Kidney glomerular epithelial cell (primary cell): Measurements from ENCODE around the gene SMAD5.

Experiments used
- DNase-seq: peaks from one replicate; lab custom pipeline; 2025; lab: John Stamatoyannopoulos, UW

SMAD5 gene

DNA sequence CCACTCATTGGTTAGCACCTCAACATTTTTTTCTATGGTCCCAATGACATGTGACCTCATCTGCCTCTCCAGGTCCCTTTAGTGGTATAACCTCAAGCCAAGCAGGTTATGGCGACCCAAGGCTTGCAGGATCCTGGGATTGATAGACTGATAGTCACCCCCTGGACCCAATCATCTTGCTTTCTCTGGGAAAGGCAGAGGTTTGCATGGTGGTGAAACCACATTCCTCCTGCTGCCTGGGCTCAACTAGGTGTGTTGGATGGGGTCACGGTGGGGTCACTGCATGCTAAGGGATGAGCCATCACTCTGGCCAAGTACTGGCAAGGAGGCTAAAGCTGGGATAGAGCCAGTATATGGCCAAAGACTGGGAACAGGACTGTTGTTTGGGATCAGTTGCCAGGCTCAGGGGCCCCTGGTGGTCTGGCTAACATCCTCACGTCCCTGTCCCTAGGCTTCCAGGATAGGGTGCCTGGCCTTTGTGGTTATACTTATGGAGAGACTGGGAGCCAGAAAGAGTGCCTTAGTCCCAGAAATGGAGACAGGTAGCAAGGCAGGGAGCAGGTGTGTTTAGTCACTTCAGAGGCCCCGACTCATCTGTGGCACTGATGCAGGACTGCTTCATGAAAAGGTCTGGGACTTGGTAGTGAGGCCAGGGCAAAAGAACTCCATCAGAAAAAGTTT, 65.0 kb downstream of the SMAD5 start:
- DNase-seq, result no peak

DNA sequence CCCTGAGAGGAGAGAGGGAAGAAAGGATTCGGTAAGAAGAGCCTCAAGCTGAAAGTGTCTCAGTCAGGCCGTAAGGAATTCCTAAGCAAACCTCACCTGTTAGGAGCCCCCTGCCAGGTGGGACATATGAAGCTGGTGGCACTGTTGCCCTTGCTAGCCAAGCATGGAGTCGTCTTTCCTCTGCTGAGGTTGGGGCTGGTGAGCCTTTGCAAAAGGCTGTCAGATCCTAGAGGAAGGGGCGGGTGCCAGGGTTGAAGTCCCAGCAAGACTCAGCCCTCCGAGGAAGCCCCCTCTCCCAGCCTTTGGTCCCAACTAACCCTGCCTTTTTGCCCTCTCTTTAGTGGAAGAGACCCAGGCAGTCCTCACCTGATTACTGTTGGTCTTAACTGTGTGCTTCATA, 65.8 kb downstream of the SMAD5 start:
- no peak for DNase-seq

DNA sequence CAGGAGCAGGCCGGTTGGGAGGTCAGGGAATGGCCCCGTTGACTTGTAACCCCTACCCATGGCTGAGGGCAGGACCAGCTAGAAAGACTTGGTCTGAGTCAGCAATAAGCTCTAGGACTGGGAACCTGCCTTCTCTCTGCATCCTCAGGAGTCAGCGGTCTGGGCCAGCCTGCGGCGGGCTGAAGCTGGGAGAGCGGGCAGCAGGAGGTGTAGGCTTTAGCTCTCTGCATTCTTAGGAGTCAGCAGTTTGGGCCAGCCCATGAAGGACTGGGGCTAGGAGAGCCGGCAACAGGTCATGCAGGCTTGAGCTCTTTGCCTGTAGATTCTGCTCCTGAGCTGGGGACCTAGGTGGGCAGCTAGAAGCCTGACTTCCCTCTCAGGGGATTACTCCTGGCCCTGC, 66.8 kb downstream of the SMAD5 start:
- no peak for DNase-seq

DNA sequence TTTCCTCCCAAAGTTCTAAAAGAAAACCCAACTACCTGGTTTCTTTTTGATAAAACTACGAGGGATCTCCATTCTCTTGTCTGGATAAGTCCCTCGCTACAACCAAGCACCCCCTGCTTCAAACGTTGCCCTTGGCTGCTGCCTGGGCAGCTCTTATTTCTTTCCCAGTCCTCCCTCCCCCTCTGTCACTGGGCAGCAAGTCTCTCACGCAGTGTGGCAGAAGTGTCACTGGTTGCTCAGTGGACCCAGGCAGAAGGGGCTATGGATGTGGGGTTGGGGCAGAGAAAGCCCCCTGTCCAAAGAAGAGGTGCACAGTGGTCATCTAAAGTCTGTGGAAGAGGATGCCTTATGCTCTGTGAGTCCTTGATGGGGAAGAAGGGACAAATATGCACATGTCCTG, 67.5 kb downstream of the SMAD5 start:
- DNase-seq, result no peak

DNA sequence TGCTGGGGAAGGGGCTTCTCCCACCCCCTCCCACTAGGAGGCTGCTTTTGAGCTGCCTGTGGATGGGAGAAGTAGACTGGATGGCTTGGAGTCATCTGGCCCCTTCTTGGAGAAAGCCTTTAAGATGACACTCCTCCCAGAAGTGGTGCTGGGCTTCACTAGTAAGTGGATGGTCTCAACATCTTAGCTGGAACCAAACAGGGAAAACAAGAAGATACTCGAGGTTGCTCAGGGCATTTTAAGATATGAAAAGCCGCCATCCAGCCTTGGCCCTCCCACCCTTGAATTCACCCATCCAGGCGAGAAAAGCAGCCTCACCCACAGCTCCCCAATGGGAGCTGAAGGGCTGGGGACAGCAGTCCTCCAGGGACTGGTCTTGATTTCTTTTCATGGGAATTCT, 68.1 kb downstream of the SMAD5 start:
- DNase-seq, result no peak

DNA sequence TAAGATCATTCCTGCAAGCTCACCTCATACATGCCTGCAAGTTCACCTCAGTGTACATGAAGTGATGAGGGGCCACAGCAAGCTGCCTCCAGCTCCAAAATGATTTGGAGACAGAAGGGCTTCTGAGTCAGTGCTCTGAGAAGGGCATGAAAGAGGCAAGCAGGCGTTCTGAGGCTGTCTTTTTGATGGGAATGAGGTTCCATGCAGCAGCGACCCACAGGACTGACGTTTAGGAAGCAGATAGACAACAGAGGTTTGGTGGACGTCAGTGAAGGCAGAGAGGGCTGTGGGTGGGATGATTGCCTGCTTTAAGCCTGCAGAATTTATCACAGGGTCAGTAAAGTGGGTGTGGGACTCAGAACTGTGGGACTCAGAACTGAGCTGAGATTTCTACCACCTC, 69.2 kb downstream of the SMAD5 start:
- no peak for DNase-seq

DNA sequence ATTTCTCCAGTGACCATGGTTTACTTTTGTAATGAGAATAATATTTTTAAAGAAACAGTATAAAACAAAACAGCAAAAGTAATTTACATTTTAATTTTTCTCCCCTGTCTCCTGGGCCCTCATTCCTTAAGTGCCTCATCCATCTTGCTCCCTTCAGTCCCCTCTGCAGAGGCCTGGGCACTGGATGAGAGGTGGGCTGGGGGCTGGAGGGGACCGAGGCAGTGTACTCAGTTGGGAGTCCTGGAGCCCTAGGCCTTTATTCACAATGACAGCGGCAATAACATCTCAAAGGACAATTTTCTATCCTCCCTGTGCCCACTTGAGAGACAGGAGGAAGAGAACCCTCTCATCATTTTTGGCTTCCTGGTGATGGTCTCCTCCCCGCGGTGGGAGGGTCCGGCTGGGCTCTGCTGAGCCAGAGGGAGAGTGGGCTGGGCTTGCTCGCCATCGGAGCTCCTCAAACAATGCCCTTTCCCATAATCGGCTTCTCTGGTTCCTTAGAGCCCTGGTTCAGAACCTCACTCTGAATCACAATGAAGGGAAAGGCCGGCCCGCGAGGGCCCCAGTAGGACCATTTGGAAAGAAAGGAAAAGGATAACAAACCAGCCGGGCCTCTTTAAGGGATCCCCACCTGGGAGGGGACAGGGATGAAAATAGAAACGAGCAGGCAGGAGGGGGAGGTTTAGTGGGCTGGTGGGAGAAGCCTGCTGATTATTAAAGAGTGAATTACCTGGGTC, 70.0 kb downstream of the SMAD5 start:
- DNase-seq, result no peak

DNA sequence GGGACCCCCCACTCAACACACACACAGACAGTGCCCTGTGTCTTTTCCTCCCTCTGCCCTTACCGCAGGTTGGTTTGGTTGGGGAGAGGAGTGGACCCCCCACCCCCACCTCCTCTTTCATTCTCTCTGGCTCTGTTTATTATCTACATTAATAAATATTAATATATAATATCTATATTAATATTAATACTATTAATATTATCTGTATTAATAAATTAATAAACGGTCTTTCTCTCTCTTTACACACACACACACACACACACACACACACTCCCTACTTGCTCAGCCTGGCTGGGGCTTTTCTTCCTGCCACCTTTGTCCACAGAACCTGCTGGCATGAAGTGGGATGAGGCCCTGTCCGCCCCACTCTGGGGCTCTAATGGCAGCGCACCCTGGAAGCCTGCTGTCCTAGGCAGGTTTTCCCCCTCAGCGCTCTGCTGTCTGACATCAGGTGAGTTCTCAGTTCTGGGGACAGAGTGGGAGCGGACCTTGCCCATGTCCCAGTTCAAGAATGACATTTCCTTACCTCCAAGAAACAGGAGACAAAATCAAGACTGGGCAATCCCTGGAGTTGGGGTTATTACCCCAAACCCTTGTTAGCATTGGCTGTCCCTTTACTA, 70.8 kb downstream of the SMAD5 start:
- no peak for DNase-seq

DNA sequence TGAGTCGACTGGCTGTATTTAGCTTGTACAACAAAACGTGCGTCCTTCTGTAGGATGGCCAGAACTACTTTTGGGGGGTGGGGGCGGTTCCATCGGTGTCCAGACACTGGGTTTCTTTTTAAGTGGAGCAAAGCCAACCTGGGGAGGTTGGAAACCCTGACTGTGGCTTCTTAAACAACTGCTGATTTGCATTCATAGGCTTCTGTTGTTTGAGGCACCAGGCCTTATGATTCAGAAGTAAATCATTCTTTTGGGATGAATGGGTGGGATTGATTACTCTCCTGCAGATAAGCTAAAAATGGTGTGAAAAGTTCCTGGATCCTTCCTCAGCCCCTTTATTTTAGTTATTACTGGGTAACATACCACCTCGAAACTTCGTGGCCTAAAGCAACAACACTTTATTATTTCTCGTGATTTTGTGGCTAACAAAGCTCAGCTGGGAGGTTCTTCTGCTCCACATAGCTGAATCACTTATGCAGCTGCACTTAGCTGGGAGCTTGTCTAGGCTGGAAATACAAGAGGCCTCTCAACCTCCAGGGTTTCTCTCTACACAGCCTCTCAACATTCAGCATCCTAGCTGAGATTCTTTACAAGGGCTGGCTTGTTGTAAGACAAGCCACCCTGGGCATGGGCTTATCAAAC, 72.5 kb downstream of the SMAD5 start:
- DNase-seq, result no peak

DNA sequence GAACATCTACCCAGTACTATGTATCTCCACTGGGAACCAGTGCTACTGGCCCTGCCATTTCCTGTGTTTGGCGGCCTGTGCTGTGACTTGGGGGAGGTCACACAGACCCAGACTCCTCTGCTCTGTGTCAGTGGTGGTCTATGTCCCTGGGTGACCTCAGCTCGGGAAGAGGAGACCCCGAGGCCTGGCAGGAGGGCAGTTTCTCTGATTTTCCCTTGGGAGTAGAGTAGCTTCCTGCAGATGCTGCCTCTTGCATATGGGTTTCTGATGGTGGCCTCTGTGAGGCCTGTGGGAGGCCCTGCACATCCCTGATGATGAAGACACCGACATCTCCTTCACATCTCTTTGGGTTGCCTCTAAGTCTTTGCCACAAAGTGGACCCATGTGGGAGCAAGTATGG, 73.3 kb downstream of the SMAD5 start:
- DNase-seq, result no peak

DNA sequence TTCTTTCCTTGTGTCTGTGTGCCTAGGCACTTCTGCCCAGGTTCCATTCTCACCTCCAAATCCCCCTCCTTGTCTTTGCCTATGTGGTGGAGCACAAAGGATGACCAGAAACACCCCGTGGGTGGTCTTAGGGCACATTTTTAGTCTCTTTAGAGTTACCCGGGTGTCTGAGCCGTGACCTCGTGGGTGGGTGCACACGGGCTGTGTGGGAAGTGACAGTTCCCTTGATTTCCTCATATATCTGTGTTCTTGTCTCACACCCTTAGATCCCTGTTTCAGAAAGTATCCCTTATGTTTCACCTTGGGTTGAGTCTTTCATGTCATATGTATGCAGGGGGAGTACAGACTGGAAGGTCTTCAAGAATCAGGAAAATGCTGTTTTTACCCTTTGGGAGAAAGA, 73.7 kb downstream of the SMAD5 start:
- no peak for DNase-seq

DNA sequence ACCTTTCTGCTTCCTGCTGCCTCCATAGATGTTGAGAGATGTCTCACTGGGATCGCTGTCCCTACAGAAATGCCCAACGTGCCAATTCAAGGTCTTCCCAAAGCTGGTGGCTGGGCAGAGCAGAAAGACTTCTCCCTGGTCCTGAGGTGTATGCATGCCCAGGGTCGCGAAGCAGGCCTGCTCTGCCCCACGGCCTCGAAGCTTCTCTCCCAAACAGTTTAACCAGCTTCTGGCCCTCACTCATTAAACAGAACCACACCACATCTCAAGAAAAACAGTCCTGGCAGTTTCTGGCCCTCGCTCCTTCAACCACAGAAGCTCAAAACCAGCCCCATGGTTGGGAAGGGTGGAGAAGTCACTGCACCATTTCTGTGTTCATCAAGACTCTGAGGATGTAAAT, 75.0 kb downstream of the SMAD5 start:
- DNase-seq, result no peak

DNA sequence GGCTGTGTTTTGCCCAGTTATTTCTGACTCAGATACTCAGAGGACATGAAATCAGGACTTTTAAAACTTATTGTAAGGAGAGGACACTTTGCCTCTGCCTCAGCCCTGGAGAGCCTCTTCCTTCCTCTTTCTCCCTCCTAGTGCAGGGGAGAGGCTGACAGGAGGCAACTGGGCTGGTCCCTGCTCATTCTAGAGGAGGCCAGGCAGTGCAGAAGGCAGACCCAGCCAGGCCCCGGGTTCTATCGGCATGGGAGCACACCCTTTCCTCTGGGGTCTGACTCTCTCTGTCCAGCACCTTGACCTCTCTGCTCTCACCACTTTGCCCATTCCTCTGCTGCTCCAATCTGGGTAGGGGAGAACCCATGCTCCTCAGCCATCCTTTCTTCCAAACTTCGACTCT, 76.3 kb downstream of the SMAD5 start:
- DNase-seq, result no peak

DNA sequence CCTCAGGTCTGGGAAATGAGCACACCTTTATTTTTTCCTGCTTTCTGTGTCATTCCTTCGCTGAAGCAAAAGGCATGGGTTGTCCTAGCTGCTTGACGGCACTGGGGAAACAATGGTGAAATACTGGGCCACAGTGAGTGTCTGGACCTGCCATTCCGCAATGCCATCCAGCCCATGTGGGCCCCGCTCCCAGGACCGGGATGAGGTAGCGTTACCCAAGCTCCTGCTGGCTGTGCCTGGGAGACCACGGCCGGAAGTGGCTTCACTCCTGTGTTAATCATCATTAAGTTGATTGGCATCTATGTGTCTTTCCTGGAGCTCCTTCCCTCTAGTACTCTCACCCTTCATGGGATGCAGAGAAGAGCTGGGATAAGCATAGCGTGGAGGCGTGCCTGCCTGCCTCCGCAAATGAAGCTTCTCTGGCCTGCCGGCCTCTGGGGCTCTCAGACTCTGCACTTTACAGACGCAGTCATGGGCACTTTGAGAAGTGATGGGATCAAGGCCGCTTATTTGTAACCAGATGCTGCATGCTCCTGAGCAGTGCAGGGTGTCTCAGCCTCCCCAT, 76.8 kb downstream of the SMAD5 start:
- DNase-seq, result no peak

DNA sequence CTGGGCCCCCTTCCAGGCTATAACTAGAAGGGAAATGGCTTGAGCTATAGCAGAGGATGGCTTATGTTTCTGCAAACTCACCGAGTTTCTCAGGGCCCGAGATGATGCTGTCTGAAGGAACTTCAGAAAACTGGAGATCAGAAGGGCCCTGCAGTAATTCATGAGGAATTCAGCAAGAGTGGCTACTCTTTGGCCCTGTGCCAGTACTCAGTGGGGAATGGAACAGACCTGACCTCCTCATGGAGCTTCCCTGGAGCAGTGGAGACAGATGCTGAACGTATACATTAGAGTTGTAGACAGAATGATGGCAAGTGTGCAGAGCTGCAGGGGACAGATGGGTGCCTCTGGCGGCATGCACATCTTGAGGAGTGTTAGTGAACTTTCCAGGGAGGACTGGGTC, 77.6 kb downstream of the SMAD5 start:
- no peak for DNase-seq

DNA sequence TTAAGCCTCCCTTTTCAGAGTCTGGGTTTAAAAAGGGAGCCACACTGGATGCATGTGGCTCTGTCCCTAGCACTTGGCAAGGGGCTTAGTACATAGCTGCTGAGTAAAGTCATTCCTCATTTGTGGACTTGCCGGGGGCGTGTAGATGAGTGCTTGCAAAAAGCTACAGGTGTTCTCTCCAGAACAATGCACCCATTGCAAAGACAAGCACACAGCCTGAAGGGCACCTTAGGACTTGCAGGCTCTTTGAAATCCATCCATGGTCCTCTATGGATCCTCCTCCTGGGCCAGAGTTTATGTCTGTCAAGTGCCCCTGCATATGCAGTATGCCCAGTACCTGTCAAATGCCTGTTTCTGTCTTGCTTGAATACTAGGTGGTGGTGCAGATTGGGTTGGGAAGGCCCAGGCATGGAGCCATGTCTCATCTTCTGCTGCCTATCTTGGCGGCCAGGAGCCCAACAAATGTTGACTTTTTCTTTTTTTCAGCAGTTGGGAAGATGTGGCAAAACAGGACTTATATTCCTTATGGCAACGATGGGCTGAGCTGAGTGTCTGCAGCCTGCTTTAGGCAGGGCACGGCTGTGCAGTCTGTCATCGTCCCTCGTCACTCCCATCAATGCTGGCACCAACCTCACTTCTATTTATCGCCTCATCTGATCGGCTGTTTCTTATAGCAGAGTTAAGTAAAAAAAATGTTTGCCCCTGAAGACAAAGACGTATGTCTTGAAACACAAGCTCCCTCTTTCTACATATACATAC, 78.8 kb downstream of the SMAD5 start:
- no peak for DNase-seq

DNA sequence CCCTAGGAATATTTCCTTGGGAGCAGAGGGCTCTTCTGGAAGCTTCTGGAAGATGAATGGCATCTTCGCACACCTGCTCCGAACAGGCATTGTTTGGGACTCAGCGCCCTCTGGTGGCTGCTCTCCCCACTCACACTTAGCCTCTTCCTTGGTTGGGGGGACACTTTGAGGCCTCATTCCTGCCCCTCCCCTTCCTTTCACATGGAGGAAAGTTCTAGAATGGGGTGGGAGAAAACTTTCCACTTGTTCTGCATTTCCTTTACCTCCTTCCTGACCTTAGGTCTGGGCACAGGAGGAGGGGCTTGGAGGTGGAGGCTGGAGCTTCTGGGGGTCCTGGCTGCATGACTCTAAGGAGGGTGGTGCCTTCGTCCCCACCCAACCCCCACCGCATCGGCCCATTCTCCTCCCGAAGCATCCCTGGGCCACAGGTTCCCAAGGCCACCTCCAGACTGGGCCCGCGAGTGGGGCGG, 79.6 kb downstream of the SMAD5 start:
- DNase-seq, result peak; percentile 37

DNA sequence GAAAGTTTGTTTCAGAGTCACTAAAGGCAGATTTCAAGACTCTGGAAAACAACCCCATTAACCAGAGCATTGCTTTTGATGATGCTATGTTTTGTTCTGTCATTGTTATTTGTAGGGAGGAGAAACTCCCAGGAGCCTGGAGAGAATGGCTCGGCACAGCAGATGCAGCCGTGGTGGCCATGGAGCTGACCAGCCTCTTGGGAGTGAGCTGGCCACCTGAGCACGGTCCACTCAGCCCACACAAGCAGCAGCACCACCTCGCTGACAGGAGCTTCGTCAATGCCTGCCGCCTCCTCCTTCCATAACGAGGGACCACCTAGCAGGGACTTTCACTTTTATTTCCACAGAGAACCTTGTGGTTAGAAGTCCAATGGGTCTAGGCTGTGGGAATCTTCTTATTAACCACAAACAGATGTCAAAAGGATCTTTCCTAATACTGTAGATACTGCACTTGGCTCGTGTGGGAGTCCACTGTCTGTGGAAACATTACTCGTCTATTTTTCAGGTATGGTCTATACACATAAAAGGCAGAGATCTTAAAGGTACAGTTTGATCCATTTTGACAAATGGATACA, 81.4 kb downstream of the SMAD5 start:
- DNase-seq, result no peak

DNA sequence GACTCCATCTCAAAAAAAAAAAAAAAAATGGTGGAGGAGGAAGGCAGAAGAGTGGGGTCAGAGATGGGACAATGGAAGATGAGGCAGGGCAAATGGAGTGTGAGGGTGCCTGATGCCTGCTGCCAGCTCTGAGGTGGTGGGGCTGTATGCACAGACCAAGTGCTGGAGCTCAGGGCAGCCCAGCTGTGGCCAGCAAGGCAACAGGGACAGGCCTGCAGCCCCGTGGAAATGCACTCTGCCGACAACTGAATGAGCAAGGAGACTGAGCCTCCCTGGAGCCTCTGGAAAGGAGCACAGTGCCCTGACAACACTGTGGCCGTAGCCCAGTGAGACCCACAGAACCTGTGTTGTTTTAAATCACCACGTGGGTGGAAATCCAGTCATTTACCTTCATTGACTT, 83.2 kb downstream of the SMAD5 start:
- DNase-seq, result no peak

DNA sequence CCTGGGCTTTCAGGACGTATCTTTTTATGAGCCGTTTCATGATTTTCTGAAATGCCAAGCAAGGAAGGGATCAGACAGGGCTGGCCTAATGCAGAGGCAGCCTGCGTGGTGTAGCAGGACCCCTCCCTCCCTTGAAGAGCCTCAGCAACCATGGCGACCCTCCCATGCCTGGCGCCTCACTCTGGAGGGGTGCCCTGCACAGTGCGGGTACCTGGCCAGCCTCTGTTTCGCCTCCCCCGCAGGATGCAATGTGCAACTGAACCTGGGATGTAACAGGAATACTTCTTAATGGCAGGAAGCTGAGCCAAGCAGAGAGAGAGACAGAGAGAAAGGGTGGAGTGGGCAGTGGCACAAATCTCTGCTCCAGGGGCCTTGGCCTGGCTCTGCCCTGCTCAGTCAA, 83.6 kb downstream of the SMAD5 start:
- DNase-seq, result no peak

DNA sequence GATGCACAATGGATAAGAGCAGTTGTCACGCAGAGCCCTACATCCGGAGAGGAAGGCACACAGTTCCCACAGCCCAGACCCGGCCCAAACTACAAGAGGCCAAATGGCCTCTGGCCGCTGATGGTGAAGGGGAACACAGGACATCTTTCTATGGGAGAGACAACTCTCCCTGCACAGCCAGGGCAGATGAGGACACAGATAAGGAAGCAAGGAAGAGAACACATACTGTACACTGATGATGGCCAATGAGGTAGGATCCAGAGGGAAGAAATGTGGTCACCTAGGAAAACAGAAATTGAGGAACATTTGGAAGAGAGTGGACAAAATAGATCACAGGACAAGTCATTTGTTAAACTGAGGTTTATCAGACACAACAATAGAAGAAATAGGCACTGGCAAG, 88.7 kb downstream of the SMAD5 start:
- no peak for DNase-seq
